NCI-H2081 treated with DMSO at 0.1 percent for 48 hours (cell line): ENCODE data around the gene MICAL1.

Source experiments
- DNase-seq: peaks from one replicate; lab custom pipeline; 2025; lab: John Stamatoyannopoulos, UW

MICAL1 gene

DNA sequence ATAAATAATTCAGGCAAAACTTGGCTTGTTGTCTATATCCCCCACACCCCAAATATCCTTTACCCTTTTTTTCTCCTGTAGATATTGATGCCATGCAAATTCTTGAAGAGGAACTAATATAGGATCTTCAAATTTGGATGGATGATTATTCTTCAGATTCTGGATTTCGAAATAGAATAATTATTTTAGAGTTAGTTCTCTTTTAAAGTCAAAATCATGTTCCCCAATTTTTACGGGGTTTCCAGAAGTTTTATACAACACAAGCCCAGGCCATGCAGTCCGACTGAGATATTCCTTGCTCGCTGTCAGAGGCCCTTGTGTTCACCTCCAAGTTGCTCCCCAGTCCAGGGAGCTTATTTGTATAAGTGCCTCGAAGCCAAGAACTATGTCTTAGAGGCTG lies 19.5 kb downstream of the MICAL1 start:
- no peak for DNase-seq

DNA sequence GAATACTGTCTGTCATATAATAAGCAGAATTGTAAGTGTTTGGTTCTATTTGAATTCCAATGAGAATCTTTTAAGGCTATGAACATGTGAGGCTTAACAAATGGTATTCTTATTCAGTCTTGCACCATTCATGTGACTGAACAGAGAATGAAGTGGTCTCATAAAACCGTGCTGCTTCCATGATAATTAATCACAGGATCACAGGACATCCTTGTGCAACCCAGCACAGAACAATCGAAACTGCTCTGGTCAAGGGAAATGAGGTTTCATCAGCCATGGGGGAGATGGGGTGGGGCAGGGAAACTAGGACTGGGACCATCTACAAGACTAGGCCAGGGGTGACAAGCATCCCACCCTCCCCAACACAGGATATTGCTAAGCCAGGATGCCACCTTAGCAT lies 21.1 kb downstream of the MICAL1 start:
- no peak for DNase-seq

DNA sequence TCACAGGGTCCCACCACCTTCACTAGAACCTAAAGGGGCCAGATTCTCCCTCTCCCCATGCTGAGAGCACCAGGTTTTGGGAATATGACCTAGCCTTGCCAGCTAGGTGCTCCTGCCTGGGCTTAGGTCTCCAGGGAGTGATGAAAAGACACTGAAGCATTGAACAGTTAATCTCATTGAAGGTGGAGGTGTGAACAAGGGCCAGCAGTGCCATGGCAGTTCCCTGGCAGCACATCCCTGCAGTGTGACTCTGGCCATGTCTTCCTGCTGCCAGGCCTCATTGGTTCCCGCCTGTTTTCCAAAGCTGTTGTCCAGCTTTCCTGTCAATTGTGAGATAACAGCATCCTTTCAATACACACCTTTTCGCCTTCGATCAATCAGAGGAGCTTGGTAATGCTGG lies 26.1 kb downstream of the MICAL1 start:
- DNase-seq, result no peak

DNA sequence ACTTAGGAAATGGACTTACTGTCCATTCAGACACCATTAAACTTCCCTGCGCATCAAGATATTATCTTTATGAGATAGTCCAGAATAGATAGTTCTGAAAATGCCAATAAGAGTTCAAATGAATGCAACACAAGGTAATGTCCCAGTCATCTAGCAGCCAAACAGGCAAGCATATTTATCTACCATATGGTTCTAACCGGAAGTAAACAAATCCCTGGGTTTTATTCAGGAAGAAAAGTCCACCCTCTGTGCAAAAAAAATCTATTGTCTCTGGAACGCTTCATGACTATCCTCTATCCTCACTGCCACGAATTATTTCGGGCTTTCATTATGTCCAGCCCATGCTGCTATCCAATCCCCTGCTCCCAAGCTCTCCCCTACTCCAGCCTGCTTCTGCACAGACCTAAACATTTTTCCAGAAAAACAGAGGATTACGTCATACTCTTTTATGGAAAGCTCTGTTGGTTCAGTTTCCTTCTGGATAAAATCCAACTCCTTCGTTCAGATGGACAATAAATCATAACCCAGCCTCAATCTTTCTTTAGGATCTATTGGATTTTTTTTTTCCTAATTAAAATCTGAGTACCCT lies 26.6 kb downstream of the MICAL1 start:
- no peak for DNase-seq

DNA sequence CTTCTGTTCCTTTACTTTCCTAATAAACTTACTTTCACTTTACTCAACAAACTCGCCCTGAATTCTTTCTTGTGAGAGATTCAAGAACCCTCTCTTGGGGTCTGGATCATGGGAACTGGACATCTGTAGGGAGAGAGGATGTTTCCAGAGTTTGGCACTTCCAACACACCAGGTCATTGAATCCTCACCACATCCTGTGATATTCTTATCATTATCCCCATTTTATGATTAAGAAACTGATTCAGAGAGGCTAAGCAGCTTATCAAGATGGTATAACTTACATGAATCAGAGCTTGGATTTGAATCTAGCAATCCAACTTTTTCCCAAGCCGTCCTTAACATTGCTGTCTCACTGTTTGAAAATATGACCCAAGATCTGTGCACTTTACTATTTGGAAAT lies 30.6 kb downstream of the MICAL1 start:
- DNase-seq, result no peak

DNA sequence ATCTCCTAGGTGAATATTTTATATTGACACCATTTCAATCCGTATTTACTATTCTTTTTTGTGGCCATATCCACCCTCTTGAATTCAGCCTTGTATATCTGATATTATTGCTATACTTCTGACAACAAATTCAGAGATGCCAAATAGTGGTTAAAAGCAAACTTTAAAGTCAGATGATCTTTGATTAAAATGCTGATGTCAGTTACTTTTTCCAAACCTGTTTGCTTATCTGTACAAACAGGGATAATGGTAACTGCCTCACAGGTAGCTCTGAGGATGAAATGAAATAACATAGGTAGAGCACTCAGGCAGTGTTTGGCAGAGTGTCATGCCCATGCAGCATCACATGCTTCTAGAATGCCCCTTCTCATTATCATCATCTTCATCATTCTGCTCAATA lies 34.4 kb downstream of the MICAL1 start:
- no peak for DNase-seq

DNA sequence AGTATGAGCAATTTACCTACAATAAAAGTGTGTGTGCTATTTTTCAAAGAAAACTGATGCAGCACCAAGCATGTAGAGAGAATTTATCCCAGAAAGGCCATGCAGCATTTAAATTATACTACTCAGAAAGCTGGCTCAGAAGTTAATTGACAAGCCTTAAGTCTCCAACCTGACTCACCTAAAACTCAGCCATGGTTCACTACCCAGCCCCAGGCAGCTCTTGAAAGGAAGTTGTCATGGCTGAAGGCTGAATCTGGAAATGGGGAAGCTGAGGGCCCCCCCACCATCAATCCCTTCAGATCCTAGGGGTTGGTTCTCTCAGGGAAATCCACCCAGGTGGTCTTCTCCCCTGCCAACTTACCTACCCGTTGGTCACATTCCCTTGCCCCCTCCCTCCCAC lies 34.8 kb downstream of the MICAL1 start:
- no peak for DNase-seq

DNA sequence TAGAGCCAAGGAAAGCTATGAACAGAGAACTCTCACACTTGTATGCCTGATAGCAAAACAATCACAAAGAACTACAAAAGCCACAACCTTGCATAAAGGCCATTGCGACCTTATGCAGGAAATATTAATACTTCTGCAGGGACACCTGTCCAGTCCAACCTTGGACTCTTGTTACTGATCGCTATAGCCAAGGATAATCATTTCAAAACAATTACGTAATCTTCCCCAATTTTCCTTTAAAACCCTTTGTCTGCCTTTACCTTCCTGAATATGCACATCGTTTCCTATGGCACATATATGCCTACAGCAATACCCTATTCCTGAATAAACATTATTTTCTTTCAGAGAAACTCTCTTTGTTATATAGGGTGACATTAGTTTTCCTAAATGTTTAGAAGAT lies 37.9 kb downstream of the MICAL1 start:
- DNase-seq, result no peak

DNA sequence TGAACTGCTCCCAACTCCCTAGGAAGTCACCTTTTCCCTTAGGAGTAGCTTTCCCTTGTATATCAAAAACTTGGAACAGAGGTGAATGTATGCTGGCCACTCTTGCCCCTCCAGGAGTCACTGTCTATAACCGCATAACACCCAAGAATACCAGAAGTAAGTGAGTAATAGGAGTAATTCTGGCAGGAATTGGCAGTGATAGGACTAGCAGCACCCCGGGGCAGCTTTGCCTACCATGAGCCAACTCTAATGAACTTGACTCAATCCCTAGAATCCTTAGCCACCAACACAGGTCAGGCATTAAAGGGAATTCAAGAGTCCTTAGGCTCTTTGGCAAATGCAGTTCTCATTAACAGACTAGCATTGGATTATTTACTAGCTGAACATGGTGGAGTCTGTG lies 44.5 kb downstream of the MICAL1 start:
- no peak for DNase-seq

DNA sequence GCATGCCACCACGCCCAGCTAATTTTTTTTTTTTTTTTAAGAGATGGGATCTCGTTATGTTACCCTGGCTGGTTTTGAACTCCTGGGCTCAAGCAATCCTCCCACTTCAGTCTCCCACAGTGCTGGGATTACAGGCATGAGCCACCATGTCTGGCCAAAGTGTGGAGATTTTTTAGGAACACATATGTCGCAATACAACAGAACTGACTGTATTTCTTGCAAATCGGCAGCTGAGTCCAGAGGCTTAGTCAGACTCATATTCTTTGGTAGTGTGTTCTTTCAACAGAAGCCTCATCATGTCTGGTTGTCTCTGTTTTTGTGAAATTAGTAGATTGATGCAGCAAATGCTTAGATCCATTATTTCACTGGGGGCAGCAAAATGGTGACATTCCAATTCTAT lies 49.4 kb downstream of the MICAL1 start:
- no peak for DNase-seq

DNA sequence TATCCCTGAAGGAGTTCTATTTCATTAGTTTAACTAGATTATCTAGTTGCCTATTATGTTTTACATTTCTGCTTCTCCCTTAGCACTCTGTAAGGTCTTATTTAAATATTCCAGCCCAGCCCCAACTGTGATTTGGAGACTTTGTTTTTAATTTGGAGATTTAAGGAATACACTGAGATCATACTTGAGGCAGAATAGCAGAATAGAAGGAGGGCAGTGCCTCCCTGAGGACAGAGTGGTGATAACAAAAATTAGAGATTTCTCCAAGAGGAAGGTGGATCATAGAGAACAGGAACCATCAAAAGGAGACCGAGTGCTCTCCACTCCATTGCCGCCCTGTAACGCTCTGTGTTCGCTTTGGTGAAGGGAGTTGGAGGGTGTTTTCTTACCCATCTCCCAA lies 58.6 kb downstream of the MICAL1 start:
- no peak for DNase-seq

DNA sequence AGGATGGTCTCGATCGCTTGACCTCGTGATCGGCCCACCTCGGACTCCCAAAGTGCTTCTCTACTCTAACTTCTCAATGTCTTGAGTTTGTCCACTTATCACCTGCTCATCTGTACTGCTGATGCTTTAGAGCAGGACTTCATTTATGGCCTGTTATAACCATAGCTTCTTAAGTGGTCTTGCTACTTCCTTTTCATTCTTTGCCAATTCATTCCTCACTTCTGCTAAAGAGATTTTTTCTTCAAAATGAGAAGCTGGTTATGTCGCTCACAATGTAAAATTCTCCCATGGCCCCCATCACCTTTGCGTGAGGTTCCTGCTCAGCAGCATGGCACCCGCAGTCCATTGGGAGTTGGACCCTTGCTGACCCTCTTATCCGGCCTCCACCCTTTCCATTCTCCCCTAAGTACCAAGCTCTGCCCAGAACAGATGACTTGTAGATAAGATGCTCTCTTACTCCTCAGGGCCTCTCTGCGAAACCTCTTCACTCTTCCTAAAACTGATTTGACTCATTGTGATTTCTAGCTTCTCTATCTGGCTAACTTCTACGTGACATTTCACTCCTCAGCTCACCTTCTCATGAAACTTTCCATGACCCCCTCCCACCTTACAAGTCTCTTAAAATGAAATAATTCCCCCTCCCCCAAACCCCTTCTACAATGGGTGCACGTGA lies 59.4 kb downstream of the MICAL1 start:
- no peak for DNase-seq
